Activated T-cell treated with anti-CD3 and anti-CD28 coated beads for 24 hours (primary cell): ENCODE data around the gene AMZ2.
"Not testable (repeated sequence)": the region's sequence is repeated elsewhere in the genome, so short reads cannot be mapped to it uniquely, and the experiment has no call there.

ENCODE experiments used
- DNase-seq: peaks from one replicate; pipeline ENCODE4 v3.0.0-alpha.2; 2020; ENCODE audit warnings: low read depth

The AMZ2 gene

GRCh38 chr17:68220786-68221185 is 27.1 kb upstream of the AMZ2 start:
- DNase-seq: not testable (repeated sequence)

- no peak for DNase-seq
These were observed 26.1 kb upstream of the AMZ2 start for GRCh38 chr17:68221786-68222185.

GRCh38 chr17:68222606-68223005 is 25.2 kb upstream of the AMZ2 start:
- no peak for DNase-seq

GRCh38 chr17:68225055-68225454 is 22.8 kb upstream of the AMZ2 start:
- not testable (repeated sequence) for DNase-seq

GRCh38 chr17:68228039-68228680 is 19.7 kb upstream of the AMZ2 start:
- not testable (repeated sequence) for DNase-seq

- no peak for DNase-seq
These were observed 18.8 kb upstream of the AMZ2 start for GRCh38 chr17:68228817-68229570.

GRCh38 chr17:68229619-68230018 is 18.2 kb upstream of the AMZ2 start:
- DNase-seq: no peak

GRCh38 chr17:68231131-68231530 is 16.7 kb upstream of the AMZ2 start:
- not testable (repeated sequence) for DNase-seq

- DNase-seq: no peak
These were observed 16.3 kb upstream of the AMZ2 start for GRCh38 chr17:68231541-68231940.

- DNase-seq: not testable (repeated sequence)
These were observed 15.1 kb upstream of the AMZ2 start for GRCh38 chr17:68232741-68233140.

GRCh38 chr17:68234726-68235335 is 13.0 kb upstream of the AMZ2 start:
- DNase-seq: not testable (repeated sequence)

GRCh38 chr17:68235336-68235791 is 12.5 kb upstream of the AMZ2 start:
- DNase-seq: not testable (repeated sequence)

GRCh38 chr17:68237369-68238163 is 10.3 kb upstream of the AMZ2 start:
- DNase-seq: not testable (repeated sequence)

- no peak for DNase-seq
These were observed 9.5 kb upstream of the AMZ2 start for GRCh38 chr17:68238164-68238870.

GRCh38 chr17:68238871-68239253 is 9.0 kb upstream of the AMZ2 start:
- DNase-seq: no peak

GRCh38 chr17:68239632-68240366 is 8.0 kb upstream of the AMZ2 start:
- DNase-seq: no peak

- no peak for DNase-seq
These were observed 1.4 kb upstream of the AMZ2 start for GRCh38 chr17:68246271-68247028.

- no peak for DNase-seq
These were observed 469 bp downstream of the AMZ2 start for GRCh38 chr17:68248199-68248825.

GRCh38 chr17:68248891-68249290 is 1.0 kb downstream of the AMZ2 start:
- no peak for DNase-seq

- DNase-seq: no peak
These were observed 1.5 kb downstream of the AMZ2 start for GRCh38 chr17:68249354-68249765.
